IPS-NIHi7 (cell line): ENCODE data around the gene PANK2.
"Not testable (repeated sequence)": the region's sequence is repeated elsewhere in the genome, so short reads cannot be mapped to it uniquely, and the experiment has no call there.

Experiments used
- DNase-seq: peaks from one replicate; pipeline ENCODE4 v3.0.0; 2012; ENCODE audit warnings: mixed read lengths; ENCODE audit errors: extremely low spot score

PANK2 gene

GRCh38 chr20:3927486-3928291 is 38.5 kb downstream of the PANK2 start:
- DNase-seq: peak; percentile 40

DNA sequence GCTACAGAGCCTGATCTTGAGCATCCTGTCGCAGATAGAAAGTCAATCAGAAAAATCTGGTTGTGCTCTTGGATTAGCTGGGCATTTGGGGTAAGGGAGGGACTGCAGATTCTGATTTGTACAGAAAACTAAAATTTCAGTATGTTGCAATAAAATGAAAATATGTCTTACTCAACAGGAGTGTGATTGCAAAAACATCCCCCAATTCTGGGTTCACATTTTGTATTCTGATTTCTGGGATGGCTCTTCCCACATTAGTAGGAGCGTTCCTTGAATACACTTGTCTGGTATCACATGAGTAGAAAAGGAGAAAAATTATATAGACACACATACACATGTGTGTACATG is 40.5 kb downstream of the PANK2 start:
- DNase-seq: no peak

GRCh38 chr20:3930265-3931206 is 41.3 kb downstream of the PANK2 start:
- no peak for DNase-seq

- DNase-seq: no peak
Measured at GRCh38 chr20:3931664-3932063, 42.5 kb downstream of the PANK2 start.

- no peak for DNase-seq
Measured at GRCh38 chr20:3932277-3932676, 43.1 kb downstream of the PANK2 start.

DNA sequence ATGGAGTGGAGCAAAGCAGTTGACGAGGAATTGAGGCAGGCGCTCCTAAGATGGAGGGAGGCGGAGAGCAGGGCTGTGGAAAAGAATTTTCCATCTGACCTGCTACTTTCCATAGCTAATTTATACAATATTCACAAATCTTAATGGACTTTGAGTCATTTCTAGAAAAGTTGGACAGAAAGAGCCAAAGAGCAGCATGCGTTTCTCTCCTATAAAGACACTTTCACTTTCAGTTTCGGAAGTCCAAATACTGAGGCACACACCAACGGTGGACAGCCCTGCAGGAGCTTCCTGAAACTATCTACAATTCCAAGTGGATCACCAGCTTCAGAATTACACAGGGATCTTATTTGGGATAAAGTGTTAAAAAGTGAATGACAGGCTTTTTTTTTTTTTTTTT is 43.5 kb downstream of the PANK2 start:
- DNase-seq: no peak

- DNase-seq: no peak
Measured at GRCh38 chr20:3933218-3933617, 44.0 kb downstream of the PANK2 start.

DNA sequence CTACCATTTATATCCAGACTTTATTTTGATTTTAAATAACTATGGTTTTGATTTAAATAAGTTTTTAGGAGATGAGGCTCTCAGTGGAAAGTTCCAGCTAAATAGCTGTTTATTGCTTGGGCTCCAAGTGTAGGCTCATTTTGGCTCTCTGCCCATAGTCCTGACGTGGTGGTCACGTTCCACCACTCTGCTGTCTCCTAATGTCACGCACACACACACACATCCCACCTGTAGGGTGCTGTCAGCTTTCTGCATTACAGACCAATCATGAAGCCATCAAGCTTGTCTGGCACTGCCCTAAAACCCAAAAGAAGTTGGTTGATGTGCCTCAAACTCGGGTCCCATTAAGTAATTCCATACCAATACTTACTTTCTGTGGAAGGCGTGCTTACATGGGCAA is 45.4 kb downstream of the PANK2 start:
- DNase-seq: no peak

GRCh38 chr20:3935295-3935955 is 46.2 kb downstream of the PANK2 start:
- no peak for DNase-seq

DNA sequence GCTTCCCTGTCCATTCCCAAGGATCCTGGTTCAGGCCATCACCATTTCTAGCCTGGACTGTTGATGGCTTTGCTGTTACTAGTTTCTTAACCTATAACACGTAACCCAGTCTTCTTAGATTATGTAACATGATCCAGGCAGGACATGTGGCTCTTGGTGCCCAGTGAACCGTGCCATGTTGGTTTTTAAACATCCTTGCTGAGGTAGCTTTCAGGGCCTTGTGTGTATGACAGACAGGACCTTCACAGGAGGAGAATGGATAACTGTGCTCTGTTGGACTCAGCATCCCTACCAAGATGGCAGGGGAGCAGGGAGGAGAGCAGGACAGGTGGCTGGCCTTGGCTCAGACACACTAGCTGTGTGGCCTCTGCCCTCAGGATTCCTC is 46.8 kb downstream of the PANK2 start:
- no peak for DNase-seq

DNA sequence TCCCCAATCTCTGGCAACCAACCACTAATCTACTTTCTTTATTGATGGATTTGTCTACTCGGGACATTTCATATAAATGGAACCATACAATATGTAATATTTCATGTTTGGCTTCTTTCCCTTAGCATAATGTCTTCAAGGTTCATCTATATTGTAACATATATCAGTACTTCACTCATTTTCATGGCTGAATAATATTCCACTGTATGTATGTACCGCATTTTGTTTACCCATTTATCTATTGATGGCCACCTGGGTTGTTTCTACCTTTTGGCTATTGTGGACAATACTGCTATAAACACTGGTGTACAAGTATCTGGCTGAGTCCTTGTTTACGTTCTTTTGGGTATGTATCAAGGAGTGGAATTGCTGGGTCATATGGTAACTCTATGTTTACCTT is 48.4 kb downstream of the PANK2 start:
- DNase-seq: no peak

DNA sequence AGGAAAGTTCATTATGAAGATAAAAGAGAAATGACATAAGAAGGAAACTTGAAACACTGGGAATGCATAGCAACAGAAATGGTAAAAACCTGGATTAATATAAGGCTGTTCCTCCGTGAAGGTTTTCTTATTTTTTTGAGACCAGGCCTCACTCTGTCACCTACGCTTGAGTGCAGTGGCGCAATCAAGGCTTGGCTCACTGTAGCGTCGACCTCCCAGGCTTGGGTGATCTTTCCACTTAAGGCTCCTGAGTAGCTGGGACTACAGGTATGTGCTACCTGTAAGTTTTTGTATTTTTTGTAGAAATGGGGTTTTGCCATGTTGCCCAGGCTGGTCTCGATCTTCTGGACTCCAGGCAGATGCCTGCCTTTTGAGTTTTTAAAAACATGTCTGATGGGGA is 51.7 kb downstream of the PANK2 start:
- DNase-seq: no peak

- DNase-seq: not testable (repeated sequence)
Measured at GRCh38 chr20:3946666-3947065, 57.5 kb downstream of the PANK2 start.

GRCh38 chr20:3964719-3965118 is 75.5 kb downstream of the PANK2 start:
- no peak for DNase-seq

- DNase-seq: no peak
Measured at GRCh38 chr20:3966571-3966970, 77.4 kb downstream of the PANK2 start.

- peak; percentile 38 for DNase-seq
Measured at GRCh38 chr20:3970016-3970415, 80.8 kb downstream of the PANK2 start.

GRCh38 chr20:3971145-3971544 is 82.0 kb downstream of the PANK2 start:
- no peak for DNase-seq

DNA sequence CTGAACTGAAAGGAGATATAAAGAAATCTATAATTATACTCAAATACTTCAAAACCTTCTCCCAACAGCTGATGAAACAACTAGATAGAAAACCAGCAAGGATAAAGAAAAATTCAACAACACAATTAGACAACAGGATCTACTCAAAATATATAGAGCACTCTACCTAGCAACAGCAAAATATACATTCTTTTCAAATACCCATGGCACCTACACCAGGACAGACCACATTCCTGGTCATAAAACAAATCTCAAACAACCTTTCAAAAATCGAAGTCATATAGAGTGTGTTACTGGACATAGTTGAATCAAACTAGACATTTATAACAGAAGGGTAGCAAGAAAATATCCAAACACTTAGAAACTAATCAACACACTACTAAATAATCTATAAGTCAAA is 83.0 kb downstream of the PANK2 start:
- DNase-seq: no peak

DNA sequence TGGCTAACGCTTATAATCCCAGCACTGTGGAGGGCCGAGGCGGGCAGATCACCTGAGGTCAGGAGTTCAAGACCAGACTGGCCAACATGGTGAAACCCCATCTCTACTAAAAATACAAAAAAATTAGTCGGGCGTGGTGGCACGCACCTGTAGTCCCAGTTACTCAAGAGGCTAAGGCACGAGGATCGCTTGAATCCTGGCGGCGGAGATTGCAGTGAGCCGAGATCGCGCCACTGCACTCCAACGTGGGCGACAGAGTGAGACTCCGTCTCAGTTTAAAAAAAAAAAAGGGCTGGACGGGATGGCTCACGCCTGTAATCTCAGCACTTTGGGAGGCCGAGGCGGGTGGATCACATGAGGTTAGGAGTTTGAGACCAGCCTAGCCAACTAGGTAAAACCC is 83.4 kb downstream of the PANK2 start:
- DNase-seq: not testable (repeated sequence)

DNA sequence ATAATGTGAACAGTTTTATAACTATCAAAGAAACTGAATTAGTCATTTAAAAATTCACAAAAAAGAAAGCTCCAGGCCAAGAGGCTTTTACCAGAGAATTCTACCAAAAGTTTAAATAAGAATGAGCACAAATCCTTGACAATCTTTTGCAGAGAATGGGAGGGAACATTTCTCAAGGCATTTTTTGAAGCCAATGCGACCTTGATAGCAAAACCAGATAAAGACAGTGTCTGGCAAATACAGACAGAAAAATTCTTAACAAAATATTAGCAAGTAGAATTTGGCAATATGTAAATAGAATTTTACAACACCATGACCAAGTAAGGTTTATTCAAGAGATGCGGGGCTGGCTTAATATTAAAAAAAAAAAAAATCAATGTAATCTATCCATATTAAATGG is 84.5 kb downstream of the PANK2 start:
- DNase-seq: no peak

DNA sequence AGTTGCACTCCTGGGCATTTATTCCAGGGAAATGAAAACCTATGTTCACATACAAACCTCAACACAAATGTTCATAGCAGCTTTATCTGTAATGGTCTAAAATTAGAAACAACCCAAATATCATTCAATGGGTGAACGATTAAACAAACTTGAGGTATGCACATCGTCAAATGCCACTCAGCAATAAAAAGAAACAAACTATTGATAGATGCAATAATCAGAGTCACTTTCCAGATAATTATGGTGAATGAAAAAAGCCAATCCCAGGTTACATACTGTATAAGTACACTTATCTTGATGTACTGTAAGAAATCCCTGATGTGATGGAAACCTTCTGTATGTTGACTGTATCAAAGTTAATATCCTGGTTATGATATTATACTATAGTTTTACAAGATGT is 87.3 kb downstream of the PANK2 start:
- no peak for DNase-seq
